OCI-LY1 (cell line): ENCODE results near the gene OGFOD1.

Experiments used
- CTCF ChIP-seq: fragments of 200-600 bp; sonication (generic), shearing (Covaris generic); IDR thresholded peaks from 2 replicates; pipeline ENCODE4 v1.5.1; 2017; ENCODE audit warnings: mild to moderate bottlenecking, antibody characterized with exemption, low read length, moderate library complexity, mixed read lengths
- EZH2 ChIP-seq: fragments of 200-600 bp; sonication (generic), shearing (Covaris generic); IDR thresholded peaks from 2 replicates; pipeline ENCODE4 v1.8.0; 2017; ENCODE audit warnings: borderline replicate concordance, mixed run types, mild to moderate bottlenecking, antibody characterized with exemption, low read length, moderate library complexity, mixed read lengths

GRCh38 chr16:56520251-56520577, 68.9 kb downstream of the OGFOD1 start:
- TF ChIP-seq CTCF (no peak), EZH2 (no peak)
